OCI-LY7 (cell line): ENCODE results near the gene SCAP. TPM values are rescaled to one million over a fixed set of nuclear protein-coding genes. Genes with fewer than 3 reads are reported as not detected.
"Not testable (repeated sequence)": the region's sequence is repeated elsewhere in the genome, so short reads cannot be mapped to it uniquely, and the experiment has no call there.

Source experiments
- BruUV-seq: library from RNA; stranded (reverse); fragments of 400-500 nt; replicated peaks from 2 replicates; lab custom pipeline; 2021; lab: Mats Ljungman, UMichigan
- CTCF ChIA-PET: fragments of 300-600 bp; sonication (Branson Sonifier 250); formaldehyde crosslinking; loops from one replicate; lab custom pipeline; 2022; ENCODE audit warnings: antibody characterized with exemption; ENCODE audit not compliant: unreplicated experiment; lab: Charles Lee
- POLR2A ChIA-PET: fragments of 300-600 bp; sonication (Branson Sonifier 250); formaldehyde crosslinking; loops from one replicate; lab custom pipeline; 2022; ENCODE audit warnings: antibody characterized with exemption; lab: Charles Lee
- DNase-seq: peaks from one replicate; pipeline ENCODE4 v3.0.0-alpha.2; 2015; ENCODE audit warnings: low spot score
- H2AFZ ChIP-seq: fragments of 200-600 bp; sonication (generic), shearing (Covaris generic); 2 replicates; pipeline ENCODE4 v1.6.1; 2014; ENCODE audit warnings: mild to moderate bottlenecking, antibody characterized with exemption, low read length, moderate library complexity
- H3K27ac ChIP-seq: fragments of 200-600 bp; sonication (generic); 2 replicates; pipeline ENCODE4 v1.5.1; 2014; ENCODE audit warnings: mixed run types, low read depth, mild to moderate bottlenecking, moderate library complexity, low read length, inconsistent platforms; ENCODE audit not compliant: poor library complexity, severe bottlenecking
- H3K36me3 ChIP-seq: fragments of 200-600 bp; sonication (generic); 2 replicates; pipeline ENCODE4 v1.6.1; 2014; ENCODE audit warnings: mild to moderate bottlenecking, antibody characterized with exemption, low read length, moderate library complexity, mixed read lengths; ENCODE audit not compliant: insufficient read depth
- H3K4me1 ChIP-seq: fragments of 200-600 bp; sonication (generic); 2 replicates; pipeline ENCODE4 v1.5.1; 2014; ENCODE audit warnings: mild to moderate bottlenecking, low read length; ENCODE audit not compliant: insufficient read depth, poor library complexity, severe bottlenecking
- H3K4me2 ChIP-seq: fragments of 200-600 bp; sonication (generic); 2 replicates; pipeline ENCODE4 v1.6.1; 2014; ENCODE audit warnings: mild to moderate bottlenecking, low read length
- H3K4me3 ChIP-seq: fragments of 200-600 bp; sonication (generic); 2 replicates; pipeline ENCODE4 v1.5.1; 2014; ENCODE audit warnings: mild to moderate bottlenecking, low read depth, low read length; ENCODE audit not compliant: poor library complexity, severe bottlenecking
- H3K79me2 ChIP-seq: fragments of 200-600 bp; sonication (generic); 2 replicates; pipeline ENCODE4 v1.6.1; 2016; ENCODE audit warnings: low read depth, mild to moderate bottlenecking, low read length, moderate library complexity, mixed read lengths; ENCODE audit not compliant: insufficient read depth
- H3K9me2 ChIP-seq: fragments of 200-600 bp; sonication (generic); 2 replicates; pipeline ENCODE4 v1.6.1; 2016; ENCODE audit warnings: mild to moderate bottlenecking, low read length, mixed read lengths; ENCODE audit not compliant: insufficient read depth
- H3K9me3 ChIP-seq: fragments of 200-600 bp; sonication (generic); 2 replicates; pipeline ENCODE4 v1.6.1; 2014; ENCODE audit warnings: mild to moderate bottlenecking, mixed run types, low read length, mixed read lengths
- H4K20me1 ChIP-seq: fragments of 200-600 bp; sonication (generic); 2 replicates; pipeline ENCODE4 v1.6.1; 2014; ENCODE audit warnings: mild to moderate bottlenecking, antibody characterized with exemption, low read length, moderate library complexity, mixed read lengths; ENCODE audit not compliant: insufficient read depth
- EZH2phosphoT487 ChIP-seq: fragments of 200-600 bp; sonication (generic); IDR thresholded peaks from 2 replicates; pipeline ENCODE4 v1.6.1; 2018; ENCODE audit warnings: low read depth, borderline replicate concordance, mild to moderate bottlenecking, mixed run types, antibody characterized with exemption, low read length, moderate library complexity, mixed read lengths
- intact Hi-C: fragments of 100-400 bp; cut with micrococcal nuclease; formaldehyde crosslinking; loops from one replicate; pipeline ENCODE4 v1.10.0; 2022; ENCODE audit not compliant: unreplicated experiment
- total RNA-seq, 2 experiments: library from RNA; depleted of rRNA in 1 of 2; stranded (reverse); fragments of >200 nt in 1 of 2; shearing (Covaris generic) in 1 of 2; gene quantifications; 2 replicates each; pipeline ENCODE4 v1.2.3, GENCODE V29; 2014 to 2022
- TF ChIP-seq, protein P1 (sequence below): fragments of 200-600 bp; sonication (generic); conservative IDR thresholded peaks from 2 replicates; pipeline ENCODE4 v1.5.1; 2014; ENCODE audit warnings: mild to moderate bottlenecking, antibody characterized with exemption, low read length, moderate library complexity, mixed read lengths

SCAP gene
- total RNA-seq, 2 experiments from 2014 or later = 63.7 to 70.5 TPM

- Histone ChIP-seq H3K27ac (peak overlapping the region; percentile 7), H3K36me3 (0 out of 2 replicates have a peak, but pooled peaks cover 4% of the 10 kb centered on the region), H3K4me3 (no peak overlapping the region), H3K9me2 (no peaks in the 10 kb centered on the region), H4K20me1 (no peaks in the 10 kb centered on the region), H3K9me3 (no peaks in the 10 kb centered on the region), H2AFZ (no peak overlapping the region), H3K4me2 (no peak overlapping the region), H3K4me1 (peaks cover 7% of the 10 kb centered on the region), H3K79me2 (no peaks in the 10 kb centered on the region)
- ChIA-PET POLR2A (interaction anchor here (0.6 to 1.3 kb wide), 7 partner anchors 31 to 940 kb away, joined by 3 to 11 read pairs (median 3); partner anchors contain the start of gene ELP6), CTCF (no interaction called here)
- no TSS peak for BruUV-seq
- DNase-seq = no peak
- no peak for TF ChIP-seq EZH2phosphoT487
- TF ChIP-seq, protein P1, sequence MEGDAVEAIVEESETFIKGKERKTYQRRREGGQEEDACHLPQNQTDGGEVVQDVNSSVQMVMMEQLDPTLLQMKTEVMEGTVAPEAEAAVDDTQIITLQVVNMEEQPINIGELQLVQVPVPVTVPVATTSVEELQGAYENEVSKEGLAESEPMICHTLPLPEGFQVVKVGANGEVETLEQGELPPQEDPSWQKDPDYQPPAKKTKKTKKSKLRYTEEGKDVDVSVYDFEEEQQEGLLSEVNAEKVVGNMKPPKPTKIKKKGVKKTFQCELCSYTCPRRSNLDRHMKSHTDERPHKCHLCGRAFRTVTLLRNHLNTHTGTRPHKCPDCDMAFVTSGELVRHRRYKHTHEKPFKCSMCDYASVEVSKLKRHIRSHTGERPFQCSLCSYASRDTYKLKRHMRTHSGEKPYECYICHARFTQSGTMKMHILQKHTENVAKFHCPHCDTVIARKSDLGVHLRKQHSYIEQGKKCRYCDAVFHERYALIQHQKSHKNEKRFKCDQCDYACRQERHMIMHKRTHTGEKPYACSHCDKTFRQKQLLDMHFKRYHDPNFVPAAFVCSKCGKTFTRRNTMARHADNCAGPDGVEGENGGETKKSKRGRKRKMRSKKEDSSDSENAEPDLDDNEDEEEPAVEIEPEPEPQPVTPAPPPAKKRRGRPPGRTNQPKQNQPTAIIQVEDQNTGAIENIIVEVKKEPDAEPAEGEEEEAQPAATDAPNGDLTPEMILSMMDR = no peak
- intact Hi-C loops = no loop called here
Measured at GRCh38 chr3:47482366-47482765, 6.6 kb upstream of the SCAP start.

DNA sequence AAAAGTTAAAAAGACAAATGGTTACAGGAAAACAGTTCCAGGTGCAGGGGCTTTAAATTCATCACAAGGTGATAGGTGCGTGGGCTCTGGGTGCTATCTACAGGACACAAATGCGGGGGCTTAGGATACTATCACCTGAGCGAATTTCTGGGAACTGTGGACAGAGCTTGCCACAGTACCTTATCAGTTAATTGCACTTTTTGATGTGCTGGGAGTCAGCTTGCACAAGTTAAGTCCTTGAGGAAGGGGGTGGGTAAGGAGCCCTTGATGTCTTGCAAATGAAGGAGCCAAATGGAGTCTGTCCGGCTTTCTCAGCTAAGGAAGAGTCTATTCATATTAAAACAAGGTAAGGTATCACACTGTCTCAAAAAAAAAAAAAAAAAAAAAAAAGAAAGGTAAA, 6.0 kb upstream of the SCAP start:
- H3K27ac ChIP-seq, H3K9me2 ChIP-seq, intact Hi-C loops, H3K4me3 ChIP-seq, BruUV-seq, H2AFZ ChIP-seq, H3K79me2 ChIP-seq, H4K20me1 ChIP-seq, H3K4me2 ChIP-seq, DNase-seq, H3K36me3 ChIP-seq, H3K9me3 ChIP-seq, H3K4me1 ChIP-seq: not testable (repeated sequence)
- POLR2A ChIA-PET = interaction anchor here (0.6 to 1.3 kb wide), 4 partner anchors 22 to 142 kb away, joined by 3 to 11 read pairs (median 4); partner anchors contain the start of gene ELP6
- CTCF ChIA-PET = interaction anchor here (0.6 kb wide), 1 partner anchor 102 kb away, joined by 3 read pairs; no protein-coding TSS in a partner anchor

DNA sequence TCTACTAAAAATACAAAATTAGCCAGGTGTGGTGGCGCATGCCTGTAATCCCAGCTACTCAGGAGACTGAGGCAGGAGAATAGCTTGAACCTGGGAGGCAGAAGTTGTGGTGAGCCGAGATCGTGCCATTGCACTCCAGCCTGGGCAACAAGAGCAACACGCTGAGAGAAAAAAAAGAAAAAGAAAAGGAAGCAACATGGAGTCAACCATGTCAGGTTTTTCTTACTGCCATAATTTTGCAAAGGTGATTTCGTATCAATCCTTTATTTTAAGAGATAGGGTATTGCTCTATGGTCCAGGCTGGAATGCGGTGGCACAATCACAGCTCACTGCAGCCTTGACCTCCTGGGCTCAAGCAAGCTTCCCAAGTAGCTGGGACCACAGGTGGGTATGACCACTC, 4.5 kb upstream of the SCAP start:
- H3K4me1 ChIP-seq, H3K79me2 ChIP-seq, H3K9me2 ChIP-seq, H3K9me3 ChIP-seq, H3K36me3 ChIP-seq, H4K20me1 ChIP-seq, CTCF ChIA-PET, H3K27ac ChIP-seq, DNase-seq, H3K4me3 ChIP-seq, H3K4me2 ChIP-seq, H2AFZ ChIP-seq, BruUV-seq, intact Hi-C loops: not testable (repeated sequence)
- POLR2A ChIA-PET = interaction anchor here (0.6 kb wide), 1 partner anchor 76 kb away, joined by 3 read pairs; no protein-coding TSS in a partner anchor

GRCh38 chr3:47479826-47480160, 4.1 kb upstream of the SCAP start:
- BruUV-seq = no TSS peak
- CTCF ChIA-PET = no interaction called here

More at GRCh38 chr3:47479826-47480160, 4.1 kb upstream of the SCAP start:
- Histone ChIP-seq H3K4me1 (peaks cover 7% of the 10 kb centered on the region), H3K4me2 (no peak overlapping the region), H3K4me3 (no peak overlapping the region), H3K27ac (no peak overlapping the region), H3K36me3 (no peaks in the 10 kb centered on the region), H2AFZ (no peak overlapping the region), H3K9me3 (no peaks in the 10 kb centered on the region), H3K9me2 (no peaks in the 10 kb centered on the region), H4K20me1 (no peaks in the 10 kb centered on the region), H3K79me2 (peaks cover 7% of the 10 kb centered on the region)
- no peak for DNase-seq
- POLR2A ChIA-PET = interaction anchor here (0.6 to 0.7 kb wide), 2 partner anchors 77 to 84 kb away, joined by 3 to 4 read pairs; no protein-coding TSS in a partner anchor
- TF ChIP-seq EZH2phosphoT487 = no peak
- TF ChIP-seq, protein P1 = no peak
- intact Hi-C loops = no loop called here
